Stimulated activated effector memory CD8-positive, alpha-beta T cell treated with anti-CD3 and anti-CD28 coated beads, Interleukin-12 subunit alpha, Interleukin-12 subunit beta, amount 100 ng/mL, for 72 hours (primary cell): ENCODE results near the gene FAM98B.

Experiments
- ATAC-seq: fragments of 150-1000 bp; cut with Tn5 transposase; 2 replicates; pipeline ENCODE4 v1.10.0; 2021
- DNase-seq, 2 donors: peaks; one replicate each; pipeline ENCODE4 v3.0.0; 2021 to 2022; ENCODE audit warnings: low spot score in 2 of 2
- H3K27ac Mint-ChIP-seq: one replicate; pipeline ENCODE4 v1.8.0; 2022; ENCODE audit warnings: mild to moderate bottlenecking, mixed read lengths
- H3K36me3 Mint-ChIP-seq: one replicate; pipeline ENCODE4 v1.8.0; 2022; ENCODE audit warnings: mild to moderate bottlenecking, mixed read lengths
- H3K4me1 Mint-ChIP-seq: one replicate; pipeline ENCODE4 v1.8.0; 2022; ENCODE audit warnings: mixed read lengths
- H3K4me3 Mint-ChIP-seq: one replicate; pipeline ENCODE4 v1.8.0; 2022; ENCODE audit warnings: mild to moderate bottlenecking, mixed read lengths
- H3K9me3 Mint-ChIP-seq: one replicate; pipeline ENCODE4 v1.8.0; 2022; ENCODE audit warnings: mixed read lengths

Gene FAM98B

GRCh38 chr15:38477637-38478036, 23.7 kb downstream of the FAM98B start:
- Mint-ChIP-seq H3K27ac (no peak overlapping the region), H3K36me3 (peaks cover 90% of the 10 kb centered on the region), H3K9me3 (no peaks in the 10 kb centered on the region), H3K4me3 (no peak overlapping the region), H3K4me1 (peaks cover 28% of the 10 kb centered on the region)
- ATAC-seq (no peak), DNase-seq (no peak)

- ATAC-seq (no peak), DNase-seq (no peak)
- peak overlapping the region; percentile 3 for H3K27ac Mint-ChIP-seq
- peaks cover 27% of the 10 kb centered on the region for H3K4me1 Mint-ChIP-seq
- H3K4me3 Mint-ChIP-seq = no peak overlapping the region
- H3K9me3 Mint-ChIP-seq = no peaks in the 10 kb centered on the region
- H3K36me3 Mint-ChIP-seq = peaks cover 95% of the 10 kb centered on the region
Measured at GRCh38 chr15:38479266-38479665, 25.3 kb downstream of the FAM98B start.

- Mint-ChIP-seq H3K4me1 (peaks cover 22% of the 10 kb centered on the region), H3K36me3 (peaks cover 94% of the 10 kb centered on the region), H3K27ac (peak overlapping the region; percentile 3), H3K4me3 (no peak overlapping the region), H3K9me3 (no peaks in the 10 kb centered on the region)
- ATAC-seq (no peak), DNase-seq (no peak)
Measured at GRCh38 chr15:38479756-38480155, 25.8 kb downstream of the FAM98B start.

- Mint-ChIP-seq H3K36me3 (peaks cover 94% of the 10 kb centered on the region), H3K4me1 (peaks cover 20% of the 10 kb centered on the region), H3K4me3 (no peak overlapping the region), H3K27ac (peak overlapping the region; percentile 87), H3K9me3 (no peaks in the 10 kb centered on the region)
- DNase-seq (no peak), ATAC-seq (no peak)
Measured at GRCh38 chr15:38481113-38481512, 27.2 kb downstream of the FAM98B start.

GRCh38 chr15:38481761-38482160, 27.8 kb downstream of the FAM98B start:
- Mint-ChIP-seq H3K27ac (peak overlapping the region; percentile 87), H3K4me1 (peaks cover 24% of the 10 kb centered on the region), H3K36me3 (peaks cover 94% of the 10 kb centered on the region), H3K9me3 (no peaks in the 10 kb centered on the region), H3K4me3 (no peak overlapping the region)
- DNase-seq (no peak), ATAC-seq (no peak)

- peaks cover 32% of the 10 kb centered on the region for H3K4me1 Mint-ChIP-seq
- peaks cover 94% of the 10 kb centered on the region for H3K36me3 Mint-ChIP-seq
- DNase-seq = no peak
- H3K4me3 Mint-ChIP-seq = no peak overlapping the region
- peak overlapping the region; percentile 87 for H3K27ac Mint-ChIP-seq
- ATAC-seq = no peak
- H3K9me3 Mint-ChIP-seq = no peaks in the 10 kb centered on the region
Measured at GRCh38 chr15:38482572-38482971, 28.6 kb downstream of the FAM98B start.

GRCh38 chr15:38486936-38487335, 33.0 kb downstream of the FAM98B start:
- Mint-ChIP-seq H3K4me3 (peak overlapping the region; percentile 25), H3K9me3 (no peaks in the 10 kb centered on the region), H3K27ac (peak overlapping the region; percentile 77), H3K4me1 (peaks cover 36% of the 10 kb centered on the region), H3K36me3 (peaks cover 97% of the 10 kb centered on the region)
- no peak for DNase-seq
- peak; percentile 98 for ATAC-seq

GRCh38 chr15:38487378-38487777, 33.5 kb downstream of the FAM98B start:
- H3K36me3 Mint-ChIP-seq = peaks cover 99% of the 10 kb centered on the region
- peak overlapping the region; percentile 77 for H3K27ac Mint-ChIP-seq

GRCh38 chr15:38490242-38490922, 36.5 kb downstream of the FAM98B start:
- no peak overlapping the region for H3K4me3 Mint-ChIP-seq
- peak overlapping the region; percentile 30 for H3K27ac Mint-ChIP-seq
- H3K4me1 Mint-ChIP-seq = peaks cover 48% of the 10 kb centered on the region
- ATAC-seq (peak; percentile 65), DNase-seq (no peak)
- H3K36me3 Mint-ChIP-seq = peaks cover 100% of the 10 kb centered on the region
- no peaks in the 10 kb centered on the region for H3K9me3 Mint-ChIP-seq

More at GRCh38 chr15:38487378-38487777, 33.5 kb downstream of the FAM98B start:
- no peaks in the 10 kb centered on the region for H3K9me3 Mint-ChIP-seq
- peaks cover 32% of the 10 kb centered on the region for H3K4me1 Mint-ChIP-seq
- DNase-seq = no peak
- peak; percentile 14 for ATAC-seq
- peak overlapping the region; percentile 25 for H3K4me3 Mint-ChIP-seq

GRCh38 chr15:38496151-38496550, 42.2 kb downstream of the FAM98B start:
- no peak for ATAC-seq
- Mint-ChIP-seq H3K9me3 (no peaks in the 10 kb centered on the region), H3K36me3 (peaks cover 100% of the 10 kb centered on the region), H3K27ac (peak overlapping the region; percentile 85), H3K4me3 (no peak overlapping the region), H3K4me1 (peaks cover 49% of the 10 kb centered on the region)
- no peak for DNase-seq

GRCh38 chr15:38499651-38500050, 45.7 kb downstream of the FAM98B start:
- ATAC-seq (no peak), DNase-seq (no peak)
- H3K4me1 Mint-ChIP-seq = peaks cover 45% of the 10 kb centered on the region
- H3K4me3 Mint-ChIP-seq = no peak overlapping the region
- H3K36me3 Mint-ChIP-seq = peaks cover 100% of the 10 kb centered on the region
- peak overlapping the region; percentile 85 for H3K27ac Mint-ChIP-seq
- H3K9me3 Mint-ChIP-seq = no peaks in the 10 kb centered on the region

- no peak overlapping the region for H3K4me3 Mint-ChIP-seq
- H3K9me3 Mint-ChIP-seq = no peaks in the 10 kb centered on the region
- ATAC-seq = no peak
- H3K4me1 Mint-ChIP-seq = peaks cover 49% of the 10 kb centered on the region
- H3K27ac Mint-ChIP-seq = peak overlapping the region; percentile 85
- H3K36me3 Mint-ChIP-seq = peaks cover 100% of the 10 kb centered on the region
- no peak for DNase-seq
Measured at GRCh38 chr15:38503496-38503895, 49.6 kb downstream of the FAM98B start.

GRCh38 chr15:38504680-38505467, 50.9 kb downstream of the FAM98B start:
- ATAC-seq = peak; percentile 72
- no peak for DNase-seq
- Mint-ChIP-seq H3K4me3 (no peak overlapping the region), H3K27ac (peak overlapping the region; percentile 84), H3K9me3 (no peaks in the 10 kb centered on the region), H3K36me3 (peaks cover 100% of the 10 kb centered on the region), H3K4me1 (peaks cover 53% of the 10 kb centered on the region)

- peak overlapping the region; percentile 92 for H3K27ac Mint-ChIP-seq
- no peak for DNase-seq
- H3K9me3 Mint-ChIP-seq = no peaks in the 10 kb centered on the region
- ATAC-seq = no peak
- peaks cover 55% of the 10 kb centered on the region for H3K4me1 Mint-ChIP-seq
- H3K4me3 Mint-ChIP-seq = no peak overlapping the region
- H3K36me3 Mint-ChIP-seq = peaks cover 100% of the 10 kb centered on the region
Measured at GRCh38 chr15:38506997-38507396, 53.1 kb downstream of the FAM98B start.

- no peak overlapping the region for H3K4me3 Mint-ChIP-seq
Measured at GRCh38 chr15:38507570-38507969, 53.6 kb downstream of the FAM98B start.

GRCh38 chr15:38508647-38509046, 54.7 kb downstream of the FAM98B start:
- Mint-ChIP-seq H3K36me3 (peaks cover 100% of the 10 kb centered on the region), H3K9me3 (no peaks in the 10 kb centered on the region), H3K27ac (peak overlapping the region; percentile 92), H3K4me3 (peak overlapping the region; percentile 21), H3K4me1 (peaks cover 48% of the 10 kb centered on the region)
- DNase-seq = peak in 1 of 2 donors; percentile 64
- peak; percentile 89 for ATAC-seq

More at GRCh38 chr15:38507570-38507969, 53.6 kb downstream of the FAM98B start:
- no peak for ATAC-seq
- DNase-seq = no peak
- H3K27ac Mint-ChIP-seq = peak overlapping the region; percentile 92
- H3K36me3 Mint-ChIP-seq = peaks cover 100% of the 10 kb centered on the region
- H3K9me3 Mint-ChIP-seq = no peaks in the 10 kb centered on the region
- H3K4me1 Mint-ChIP-seq = peaks cover 52% of the 10 kb centered on the region
